ENCODE measurements around the gene SLU7.

DNA sequence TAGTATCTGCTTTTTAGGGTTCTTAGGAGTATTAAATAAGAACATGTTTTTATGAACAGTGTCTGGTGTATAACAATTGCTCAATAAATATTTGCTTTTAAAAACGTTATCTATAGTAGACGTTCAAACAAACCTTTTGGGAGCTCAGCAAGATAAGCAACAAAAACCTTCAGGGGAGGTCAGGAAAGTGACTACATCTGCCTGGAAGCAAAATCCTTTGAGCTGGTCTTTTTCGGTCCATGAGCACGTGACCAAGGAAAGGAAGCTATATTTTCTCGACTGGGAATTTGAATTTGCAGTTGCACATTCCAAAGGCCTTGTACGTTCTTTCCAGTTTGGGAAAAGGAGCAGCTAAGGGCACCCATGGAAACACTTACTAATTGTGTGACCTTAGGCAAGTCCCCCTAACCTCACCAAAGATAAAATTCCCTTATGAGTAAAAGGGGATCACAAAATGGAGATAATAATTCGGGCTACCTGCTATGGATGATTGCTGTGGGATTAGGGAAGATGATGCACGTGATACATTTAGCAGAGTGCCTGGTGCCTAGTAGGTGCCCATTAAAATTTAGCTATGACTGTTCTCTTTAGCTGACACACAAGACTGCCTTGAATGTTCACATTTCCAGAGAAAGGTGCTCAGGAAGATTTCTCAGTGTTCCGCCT, 48.1 kb upstream of the SLU7 start:
- TF ChIP-seq, protein P1, sequence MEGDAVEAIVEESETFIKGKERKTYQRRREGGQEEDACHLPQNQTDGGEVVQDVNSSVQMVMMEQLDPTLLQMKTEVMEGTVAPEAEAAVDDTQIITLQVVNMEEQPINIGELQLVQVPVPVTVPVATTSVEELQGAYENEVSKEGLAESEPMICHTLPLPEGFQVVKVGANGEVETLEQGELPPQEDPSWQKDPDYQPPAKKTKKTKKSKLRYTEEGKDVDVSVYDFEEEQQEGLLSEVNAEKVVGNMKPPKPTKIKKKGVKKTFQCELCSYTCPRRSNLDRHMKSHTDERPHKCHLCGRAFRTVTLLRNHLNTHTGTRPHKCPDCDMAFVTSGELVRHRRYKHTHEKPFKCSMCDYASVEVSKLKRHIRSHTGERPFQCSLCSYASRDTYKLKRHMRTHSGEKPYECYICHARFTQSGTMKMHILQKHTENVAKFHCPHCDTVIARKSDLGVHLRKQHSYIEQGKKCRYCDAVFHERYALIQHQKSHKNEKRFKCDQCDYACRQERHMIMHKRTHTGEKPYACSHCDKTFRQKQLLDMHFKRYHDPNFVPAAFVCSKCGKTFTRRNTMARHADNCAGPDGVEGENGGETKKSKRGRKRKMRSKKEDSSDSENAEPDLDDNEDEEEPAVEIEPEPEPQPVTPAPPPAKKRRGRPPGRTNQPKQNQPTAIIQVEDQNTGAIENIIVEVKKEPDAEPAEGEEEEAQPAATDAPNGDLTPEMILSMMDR (conservative IDR thresholded peaks at IDR 0.05): no peak
- TF ChIP-seq ZFX (IDR thresholded peaks at IDR 0.05): no peak

Measured in C4-2B (cell line).